IMR-90 (cell line): ENCODE measurements around the gene GCNT4. TPM values are rescaled to one million over a fixed set of nuclear protein-coding genes. Genes with fewer than 3 reads are reported as not detected.

Experiments used
- ATAC-seq: fragments of 200-7000 bp; cut with Tn5 transposase; 2 replicates; pipeline ENCODE4 v1.9.1; 2020; ENCODE audit warnings: low read depth, mild to moderate bottlenecking, moderate library complexity
- BruUV-seq: library from RNA; stranded (reverse); fragments of 400-500 nt; replicated peaks from 2 replicates; lab custom pipeline; 2021; lab: Mats Ljungman, UMichigan
- CTCF ChIA-PET: fragments of 300-600 bp; formaldehyde crosslinking; extraction: SDS; loops from one replicate; lab custom pipeline; 2021; ENCODE audit warnings: antibody characterized with exemption; lab: Yijun Ruan, JAX
- POLR2A ChIA-PET: fragments of 300-600 bp; sonication (Branson Sonifier 250); formaldehyde crosslinking; loops from one replicate; lab custom pipeline; 2022; ENCODE audit warnings: antibody characterized with exemption; ENCODE audit not compliant: unreplicated experiment; lab: Charles Lee
- DNase-seq: peaks from one replicate; pipeline ENCODE4 v3.0.0; 2013
- H2AFZ ChIP-seq: replicated peaks from 2 replicates; pipeline ENCODE3; 2013; ENCODE audit warnings: low read length, mild to moderate bottlenecking; ENCODE audit not compliant: poor library complexity
- H2AK5ac ChIP-seq: 2 replicates; pipeline ENCODE4 v1.6.1; 2013; ENCODE audit warnings: low read depth, low read length, inconsistent platforms
- H2AK9ac ChIP-seq: replicated peaks from 2 replicates; pipeline ENCODE3; 2013; ENCODE audit warnings: mild to moderate bottlenecking, low read depth, low read length, moderate library complexity; ENCODE audit not compliant: poor library complexity
- H2BK120ac ChIP-seq: 2 replicates; pipeline ENCODE4 v1.6.1; 2013; ENCODE audit warnings: low read depth, low read length, inconsistent platforms
- H2BK15ac ChIP-seq: 3 replicates; pipeline ENCODE4 v1.6.1; 2013; ENCODE audit warnings: low read depth, low read length, inconsistent platforms
- H2BK20ac ChIP-seq: 2 replicates; pipeline ENCODE4 v1.6.1; 2013; ENCODE audit warnings: low read depth, mild to moderate bottlenecking, inconsistent platforms, low read length, moderate library complexity
- H2BK5ac ChIP-seq: 2 replicates; pipeline ENCODE4 v1.6.1; 2013; ENCODE audit warnings: mild to moderate bottlenecking, low read depth, low read length, inconsistent platforms; ENCODE audit not compliant: poor library complexity, severe bottlenecking
- H3K14ac ChIP-seq: replicated peaks from 2 replicates; pipeline ENCODE4 v1.6.1; 2013; ENCODE audit warnings: low read depth, low read length, inconsistent platforms
- H3K18ac ChIP-seq: 2 replicates; pipeline ENCODE4 v1.6.1; 2013; ENCODE audit warnings: low read depth, low read length, control low read depth
- H3K23ac ChIP-seq: 2 replicates; pipeline ENCODE4 v1.6.1; 2013; ENCODE audit warnings: low read depth, low read length, inconsistent platforms
- H3K27ac ChIP-seq: 2 replicates; pipeline ENCODE4 v1.5.1; 2013; ENCODE audit warnings: mild to moderate bottlenecking, control low read depth, low read length; ENCODE audit not compliant: insufficient read depth
- H3K27me3 ChIP-seq: 2 replicates; pipeline ENCODE4 v1.6.1; 2013; ENCODE audit warnings: low read length; ENCODE audit not compliant: control insufficient read depth, insufficient read depth
- H3K36me3 ChIP-seq: 2 replicates; pipeline ENCODE4 v1.6.1; 2013; ENCODE audit warnings: low read length, mixed read lengths; ENCODE audit not compliant: control insufficient read depth, insufficient read depth
- H3K4ac ChIP-seq: 2 replicates; pipeline ENCODE4 v1.6.1; 2013; ENCODE audit warnings: low read depth, low read length, inconsistent platforms
- H3K4me1 ChIP-seq: 2 replicates; pipeline ENCODE4 v1.6.1; 2013; ENCODE audit warnings: low read length, mixed read lengths; ENCODE audit not compliant: control insufficient read depth, insufficient read depth
- H3K4me2 ChIP-seq: 2 replicates; pipeline ENCODE4 v1.6.1; 2013; ENCODE audit warnings: low read depth, mild to moderate bottlenecking, control low read depth, low read length, moderate library complexity
- H3K4me3 ChIP-seq: 2 replicates; pipeline ENCODE4 v1.5.1; 2013; ENCODE audit warnings: low read depth, mild to moderate bottlenecking, control low read depth, low read length, moderate library complexity; ENCODE audit not compliant: insufficient read depth
- H3K56ac ChIP-seq: 2 replicates; pipeline ENCODE4 v1.6.1; 2013; ENCODE audit warnings: low read length, inconsistent platforms; ENCODE audit not compliant: insufficient read depth; ENCODE audit errors: extremely low read depth
- H3K79me1 ChIP-seq, 2 experiments: 2 replicates each; pipeline ENCODE4 v1.6.1; 2013; ENCODE audit warnings: low read length in 2 of 2, inconsistent platforms in 1 of 2, low read depth in 1 of 2
- H3K9ac ChIP-seq: 2 replicates; pipeline ENCODE4 v1.6.1; 2013; ENCODE audit warnings: low read depth, low read length, control low read depth
- H3K9me1 ChIP-seq: 2 replicates; pipeline ENCODE4 v1.6.1; 2013; ENCODE audit warnings: low read length, inconsistent platforms; ENCODE audit not compliant: insufficient read depth
- H3K9me3 ChIP-seq: 2 replicates; pipeline ENCODE4 v1.6.1; 2013; ENCODE audit warnings: low read length; ENCODE audit not compliant: control insufficient read depth, insufficient read depth
- H4K20me1 ChIP-seq: 2 replicates; pipeline ENCODE4 v1.6.1; 2013; ENCODE audit warnings: low read length, inconsistent platforms; ENCODE audit not compliant: insufficient read depth
- H4K5ac ChIP-seq: 2 replicates; pipeline ENCODE4 v1.6.1; 2013; ENCODE audit warnings: mild to moderate bottlenecking, low read depth, low read length, control low read depth
- H4K8ac ChIP-seq, 2 experiments: 2 replicates each; pipeline ENCODE4 v1.6.1; 2013; ENCODE audit warnings: low read depth in 2 of 2, low read length in 2 of 2, control low read depth in 1 of 2, inconsistent platforms in 1 of 2
- H4K91ac ChIP-seq: 2 replicates; pipeline ENCODE4 v1.6.1; 2013; ENCODE audit warnings: low read depth, low read length, inconsistent platforms; ENCODE audit not compliant: insufficient read depth
- CTCF ChIP-seq: conservative IDR thresholded peaks from 2 replicates; pipeline ENCODE4 v1.5.1; 2012; ENCODE audit warnings: mild to moderate bottlenecking, low read depth, low read length, improper control_type of control experiment
- POLR2A ChIP-seq: IDR thresholded peaks from 2 replicates; pipeline ENCODE4 v1.6.1; 2012; ENCODE audit warnings: mild to moderate bottlenecking, low read depth, low read length
- USF2 ChIP-seq: fragments of 150-350 bp; IDR thresholded peaks from 2 replicates; pipeline ENCODE4 v1.6.1; 2017; ENCODE audit warnings: mild to moderate bottlenecking, antibody characterized with exemption, low read length, low read depth
- WGBS, 2 experiments: methylation state at CpG; one replicate each; pipeline versions ENCODE4 v1.1.5 to v1.1.7; 2013; ENCODE audit warnings: missing lambda C conversion rate in 2 of 2; ENCODE audit not compliant: insufficient read length in 1 of 2; ENCODE audit errors: extremely low coverage in 2 of 2; 5-methylcytosine and 5-hydroxymethylcytosine counted together
- dilution Hi-C: fragments of 300-500 bp; cut with HindIII; formaldehyde crosslinking; loops from one replicate; pipeline ENCODE4 v1.14.3; 2018; ENCODE audit warnings: low sequenced_read_pairs; ENCODE audit not compliant: unreplicated experiment
- in situ Hi-C: fragments of 300-500 bp; cut with MboI; formaldehyde crosslinking; loops from 3 replicates; pipeline ENCODE4 v1.14.3; 2019; ENCODE audit warnings: low sequenced_read_pairs, inconsistent platforms, mixed read lengths
- intact Hi-C: fragments of 100-400 bp; cut with micrococcal nuclease; formaldehyde crosslinking; loops from 2 replicates; pipeline ENCODE4 v1.10.0; 2022
- polyA plus RNA-seq, 3 experiments: library from polyadenylated mRNA; depleted of rRNA; stranded (reverse); fragments of >200 nt; gene quantifications; 2 replicates each; pipeline ENCODE4 v1.2.3, GENCODE V29; 2012; ENCODE audit warnings: low replicate concordance in 1 of 3
- total RNA-seq: library from RNA; depleted of rRNA; stranded (reverse); fragments of >200 nt; gene quantifications from 2 replicates; pipeline ENCODE4 v1.2.3, GENCODE V29; 2012

Gene GCNT4
- total and polyA plus RNA-seq, 2 of the 4 experiments (the other 2 are of a cell fraction), result 0.46 to 1.8 TPM

- no peak overlapping the region for H2AK5ac ChIP-seq
- no peak overlapping the region for H3K9ac ChIP-seq
- ChIA-PET CTCF (no interaction called here), POLR2A (no interaction called here)
- no peaks in the 10 kb centered on the region for H4K20me1 ChIP-seq
- H3K9me3 ChIP-seq, result 0 out of 2 replicates have a peak, but pooled peaks cover 2% of the 10 kb centered on the region
- no peaks in the 10 kb centered on the region for H3K27me3 ChIP-seq
- H3K4me2 ChIP-seq, result no peak overlapping the region
- H2BK5ac ChIP-seq, result no peak overlapping the region
- ATAC-seq, result no peak
- no peaks in the 10 kb centered on the region for H3K36me3 ChIP-seq
- H3K79me1 ChIP-seq, result no peaks in the 10 kb centered on the region
- H2BK20ac ChIP-seq, result no peak overlapping the region
- H3K4me3 ChIP-seq, result no peak overlapping the region
- H2BK15ac ChIP-seq, result no peak overlapping the region
- no peak overlapping the region for H4K91ac ChIP-seq
- H3K27ac ChIP-seq, result no peak overlapping the region
- H2AK9ac ChIP-seq, result no peak overlapping the region
- H4K5ac ChIP-seq, result no peak overlapping the region
- in situ Hi-C loops, result no loop called here
- no peaks in the 10 kb centered on the region; the same call in 1 of the 2 replicates for H3K9me1 ChIP-seq
- no peak overlapping the region for H3K18ac ChIP-seq
- no peak overlapping the region for H3K56ac ChIP-seq
- TF ChIP-seq POLR2A, result no peak
- no peak for TF ChIP-seq CTCF
- TF ChIP-seq USF2, result peak; percentile 44; the same call in 1 of the 2 replicates
- H3K4ac ChIP-seq, result no peak overlapping the region
- BruUV-seq, result no TSS peak
- H4K8ac ChIP-seq, result no peak overlapping the region
- H2AFZ ChIP-seq, result no peak overlapping the region
- DNase-seq, result no peak
- 80% methylated on average over 1 of the region's 3 CpGs; no CpG with 5 or more reads in 1 of the 2 experiments for WGBS, 2 experiments
- no peak overlapping the region for H3K14ac ChIP-seq
- dilution Hi-C loops, result no loop called here
- intact Hi-C loops, result no loop called here
- H2BK120ac ChIP-seq, result no peak overlapping the region
- H3K4me1 ChIP-seq, result peaks cover 3% of the 10 kb centered on the region
- no peak overlapping the region for H3K23ac ChIP-seq
Observed at GRCh38 chr5:75021219-75021618, 31.1 kb downstream of the GCNT4 start.
